ENCODE data around the gene TMEM140. TPM values are rescaled to one million over a fixed set of nuclear protein-coding genes. Genes with fewer than 3 reads are reported as not detected.
"Not testable (repeated sequence)": the region's sequence is repeated elsewhere in the genome, so short reads cannot be mapped to it uniquely, and the experiment has no call there.

TMEM140 gene
- polyA plus RNA-seq (2012; ENCODE audit: missing spikeins) = 16.2 TPM

DNA sequence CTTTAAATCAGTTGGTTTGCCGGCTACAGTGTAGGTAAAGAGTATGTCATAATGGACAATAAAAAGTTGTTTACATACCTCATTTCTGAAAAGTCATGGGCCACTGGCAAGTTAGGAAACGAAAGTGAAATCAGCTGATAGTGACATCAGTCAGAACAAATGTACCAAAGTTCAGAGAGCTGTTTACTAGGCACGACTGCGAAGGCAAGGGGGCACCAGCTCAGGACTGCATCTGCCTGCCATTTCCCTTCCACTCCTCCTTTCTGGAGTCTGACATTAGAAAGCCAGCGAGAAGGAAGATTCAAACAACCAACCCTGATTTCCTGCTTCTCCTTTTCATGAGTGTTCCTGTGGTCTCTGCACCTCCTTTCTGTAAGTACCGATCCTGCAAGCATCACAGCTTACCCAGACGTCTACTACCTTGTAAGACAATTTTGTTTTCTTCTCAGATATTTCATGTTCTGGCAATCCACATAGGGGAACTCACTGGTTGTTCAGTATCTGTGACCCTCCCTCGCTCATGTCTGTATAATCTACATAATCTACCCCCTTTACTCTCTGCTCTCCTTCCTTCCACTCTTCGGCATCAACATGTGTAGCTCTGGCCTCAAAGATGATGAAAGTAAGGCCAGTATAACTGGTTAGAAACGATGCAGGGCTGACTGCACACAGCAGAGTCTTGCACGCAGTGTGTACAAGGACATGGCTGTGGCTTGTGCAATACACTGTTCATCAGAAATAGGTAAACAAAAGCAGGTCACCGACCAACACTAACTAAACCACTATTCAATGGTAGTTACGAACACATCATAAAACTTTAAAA is at the start of gene TMEM140:
Gene TMEM140, plus strand, starts transcription at position 174 of the 823 bp plus-strand sequence. CDS start 16,370 bp downstream, outside the sequence.
- peak; percentile 39 for TF ChIP-seq POLR2A (IDR thresholded peaks at IDR 0.05; ENCODE audit: low read depth, low read length)
- peak; percentile 22; the same call in 1 of the 2 replicates for TF ChIP-seq POLR2AphosphoS5 (IDR thresholded peaks at IDR 0.05; ENCODE audit: low read depth, low read length)
- TF ChIP-seq TAF1 (IDR thresholded peaks at IDR 0.05; ENCODE audit: borderline replicate concordance, low read depth, low read length) = 0 out of 2 replicates have a peak, but pooled peaks have one; percentile 14
- FAIRE-seq (peak; percentile 91), DNase-seq (ENCODE audit: insufficient read length) (no peak)

DNA sequence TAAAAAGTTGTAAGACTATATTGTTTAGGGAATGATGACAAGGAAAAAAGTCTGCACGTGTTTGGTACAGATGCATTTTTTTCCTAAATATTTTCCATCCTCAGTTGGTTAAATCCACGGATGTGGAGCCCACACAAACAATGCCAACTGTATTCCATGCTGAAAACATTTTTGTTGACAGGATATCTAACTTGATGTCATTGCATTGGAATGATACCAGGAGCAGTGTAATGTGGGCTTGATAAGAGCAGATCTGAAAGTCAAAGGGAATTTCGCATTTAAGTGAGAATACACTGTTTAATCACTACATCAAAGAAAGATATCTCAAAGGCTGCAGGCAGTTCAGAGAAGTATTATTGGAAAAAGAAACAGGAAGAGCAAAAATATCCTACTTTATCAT is 49.5 kb upstream of the TMEM140 start:
- TF ChIP-seq POLR2A (IDR thresholded peaks at IDR 0.05; ENCODE audit: low read depth, low read length) = no peak
- TF ChIP-seq TAF1 (IDR thresholded peaks at IDR 0.05; ENCODE audit: borderline replicate concordance, low read depth, low read length) = no peak
- TF ChIP-seq POLR2AphosphoS5 (IDR thresholded peaks at IDR 0.05; ENCODE audit: low read depth, low read length) = no peak
- FAIRE-seq (no peak), DNase-seq (ENCODE audit: insufficient read length) (no peak)

DNA sequence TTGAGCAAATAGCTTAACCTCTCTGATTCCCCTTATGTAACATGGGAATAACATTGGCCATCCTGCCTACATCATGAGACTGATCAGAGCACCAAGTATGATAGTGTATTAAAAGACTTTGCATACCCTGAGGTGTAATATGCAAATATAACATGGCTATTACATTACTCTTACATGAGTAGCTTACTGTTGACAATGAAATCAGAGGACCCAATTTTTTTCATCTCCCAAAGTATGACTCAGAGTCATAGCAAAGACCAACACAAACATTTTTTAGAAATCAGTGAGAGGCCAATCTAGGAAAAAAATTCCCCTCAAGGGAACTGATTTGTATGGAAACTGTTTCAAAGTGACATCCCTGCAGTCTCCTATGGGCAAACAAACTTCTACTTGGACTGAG is 47.0 kb upstream of the TMEM140 start:
- TF ChIP-seq POLR2AphosphoS5 (IDR thresholded peaks at IDR 0.05; ENCODE audit: low read depth, low read length) (no peak), TAF1 (IDR thresholded peaks at IDR 0.05; ENCODE audit: borderline replicate concordance, low read depth, low read length) (no peak)
- no peak for DNase-seq (ENCODE audit: insufficient read length)
- no peak for FAIRE-seq

DNA sequence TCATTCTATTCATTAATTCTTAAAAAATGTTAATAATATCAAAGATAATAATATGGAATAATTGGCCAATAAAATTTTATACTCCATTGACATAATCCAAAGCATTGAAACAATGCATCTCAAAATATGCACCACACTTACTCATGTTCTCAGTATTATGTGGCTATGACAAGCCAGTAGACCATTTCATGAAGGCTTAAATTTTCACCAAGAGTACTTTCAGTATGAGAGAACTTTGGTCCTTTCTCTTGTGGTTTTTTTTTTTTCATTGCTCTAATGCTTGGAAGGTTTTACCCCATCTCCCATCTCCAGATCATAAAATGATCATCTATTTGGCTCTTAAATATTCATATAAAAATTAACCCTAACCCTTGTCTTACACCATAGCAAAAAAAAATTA is 45.5 kb upstream of the TMEM140 start:
- DNase-seq (ENCODE audit: insufficient read length) = no peak
- peak; percentile 84 for FAIRE-seq
- TF ChIP-seq TAF1 (IDR thresholded peaks at IDR 0.05; ENCODE audit: borderline replicate concordance, low read depth, low read length) = no peak
- TF ChIP-seq POLR2A (IDR thresholded peaks at IDR 0.05; ENCODE audit: low read depth, low read length) = no peak
- TF ChIP-seq POLR2AphosphoS5 (IDR thresholded peaks at IDR 0.05; ENCODE audit: low read depth, low read length) = no peak

DNA sequence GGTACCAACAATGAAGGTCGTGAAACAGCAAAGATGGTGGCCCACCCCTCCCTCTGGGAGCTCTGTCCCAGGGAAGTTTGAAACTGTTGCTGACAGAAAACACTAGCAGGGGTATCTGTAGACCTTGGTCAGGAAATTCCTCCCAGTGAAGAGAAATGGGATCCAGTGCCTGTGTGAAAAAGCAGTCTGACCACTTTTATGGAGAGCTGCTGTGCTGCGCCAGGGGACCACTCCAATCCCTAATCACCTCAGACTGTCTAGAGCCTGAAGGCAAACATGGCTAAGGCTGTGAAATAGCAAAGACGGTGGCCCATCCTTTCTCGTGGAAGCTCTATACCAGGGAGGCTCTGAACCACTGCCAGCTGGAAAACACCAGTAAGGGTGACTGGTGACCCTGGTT is 38.3 kb upstream of the TMEM140 start:
- TF ChIP-seq TAF1 (IDR thresholded peaks at IDR 0.05; ENCODE audit: borderline replicate concordance, low read depth, low read length) (no peak), POLR2A (IDR thresholded peaks at IDR 0.05; ENCODE audit: low read depth, low read length) (no peak), POLR2AphosphoS5 (IDR thresholded peaks at IDR 0.05; ENCODE audit: low read depth, low read length) (no peak)
- FAIRE-seq = no peak
- DNase-seq (ENCODE audit: insufficient read length) = no peak

DNA sequence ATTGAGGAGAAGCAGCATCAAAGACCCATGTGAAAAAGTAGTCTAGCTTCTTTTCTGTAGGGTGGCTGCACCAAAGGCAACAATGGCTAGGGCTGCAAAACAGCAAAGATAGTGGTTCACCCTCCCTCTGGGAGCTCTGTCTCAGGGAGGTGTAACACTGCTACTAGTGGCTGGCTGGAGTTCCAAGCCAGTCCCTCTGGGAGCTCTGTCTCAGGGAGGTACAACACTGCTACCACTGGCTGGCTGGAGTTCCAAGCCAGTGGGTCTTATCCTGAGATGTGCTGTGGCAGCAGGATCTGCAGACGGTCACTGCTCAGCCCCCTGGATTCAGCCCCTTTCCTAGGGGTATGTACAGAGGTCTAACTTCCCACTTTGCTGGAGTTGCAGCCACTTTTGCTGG is 37.9 kb upstream of the TMEM140 start:
- DNase-seq (ENCODE audit: insufficient read length) = no peak
- no peak for TF ChIP-seq POLR2AphosphoS5 (IDR thresholded peaks at IDR 0.05; ENCODE audit: low read depth, low read length)
- no peak for TF ChIP-seq POLR2A (IDR thresholded peaks at IDR 0.05; ENCODE audit: low read depth, low read length)
- no peak for TF ChIP-seq TAF1 (IDR thresholded peaks at IDR 0.05; ENCODE audit: borderline replicate concordance, low read depth, low read length)
- FAIRE-seq = no peak

DNA sequence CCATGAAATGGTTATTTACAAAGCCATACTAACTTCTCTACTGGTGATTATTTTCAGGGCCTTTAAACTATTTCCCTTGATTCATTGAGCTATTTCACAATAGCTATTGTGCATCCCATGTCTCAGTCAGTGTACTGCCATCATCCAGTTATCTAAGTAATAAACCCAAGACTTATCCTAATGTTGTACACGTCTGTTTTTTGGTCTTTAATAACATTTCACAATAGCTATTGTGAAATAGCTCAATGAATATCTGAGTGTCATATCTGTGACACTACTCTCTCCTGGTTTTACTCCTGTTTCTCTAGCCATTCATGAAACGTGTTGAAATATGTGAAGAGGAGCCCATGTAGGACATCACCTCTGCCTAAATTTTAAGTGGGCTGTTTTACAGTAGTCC is 36.5 kb upstream of the TMEM140 start:
- no peak for DNase-seq (ENCODE audit: insufficient read length)
- no peak for FAIRE-seq
- TF ChIP-seq TAF1 (IDR thresholded peaks at IDR 0.05; ENCODE audit: borderline replicate concordance, low read depth, low read length) (no peak), POLR2AphosphoS5 (IDR thresholded peaks at IDR 0.05; ENCODE audit: low read depth, low read length) (no peak), POLR2A (IDR thresholded peaks at IDR 0.05; ENCODE audit: low read depth, low read length) (no peak)

DNA sequence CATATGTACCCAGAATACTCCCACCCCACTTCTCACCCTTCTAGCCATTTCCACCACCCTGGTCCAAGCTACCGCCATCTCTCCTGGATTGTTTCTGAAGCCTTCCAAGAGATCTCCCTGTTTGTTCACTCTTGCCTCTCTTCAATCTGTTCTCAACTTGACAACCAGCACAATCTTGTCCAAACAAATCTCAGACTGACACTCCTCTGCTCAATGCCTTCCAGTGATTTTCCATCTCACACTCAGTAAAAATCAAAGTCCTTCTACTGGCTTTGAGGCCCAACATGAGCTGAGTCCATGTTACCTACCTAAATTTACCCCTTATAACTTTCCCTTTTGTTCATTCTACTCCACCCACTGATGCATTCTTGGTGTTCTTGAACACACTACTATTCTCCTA is 33.2 kb upstream of the TMEM140 start:
- DNase-seq (ENCODE audit: insufficient read length) = no peak
- TF ChIP-seq POLR2A (IDR thresholded peaks at IDR 0.05; ENCODE audit: low read depth, low read length) = no peak
- no peak for TF ChIP-seq TAF1 (IDR thresholded peaks at IDR 0.05; ENCODE audit: borderline replicate concordance, low read depth, low read length)
- TF ChIP-seq POLR2AphosphoS5 (IDR thresholded peaks at IDR 0.05; ENCODE audit: low read depth, low read length) = no peak
- FAIRE-seq = no peak

DNA sequence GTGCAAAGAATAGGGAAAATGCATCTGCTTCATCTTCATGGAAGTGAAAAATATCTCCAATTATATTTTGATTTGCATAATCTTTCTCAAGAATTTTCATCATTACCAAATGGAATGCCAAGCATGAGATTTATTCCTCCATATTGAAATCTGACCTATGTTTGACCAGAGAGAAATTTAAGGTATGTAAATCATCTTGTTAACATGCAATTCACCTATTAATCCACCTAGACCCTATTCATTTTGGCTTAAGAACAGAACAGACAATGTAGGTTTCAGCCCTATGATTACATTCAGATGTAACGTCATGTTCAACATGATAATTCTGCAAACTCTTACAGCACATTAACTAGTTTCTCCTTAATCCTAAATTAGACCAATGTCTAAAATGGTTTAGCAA is 30.8 kb upstream of the TMEM140 start:
- TF ChIP-seq POLR2AphosphoS5 (IDR thresholded peaks at IDR 0.05; ENCODE audit: low read depth, low read length) = no peak
- no peak for TF ChIP-seq TAF1 (IDR thresholded peaks at IDR 0.05; ENCODE audit: borderline replicate concordance, low read depth, low read length)
- TF ChIP-seq POLR2A (IDR thresholded peaks at IDR 0.05; ENCODE audit: low read depth, low read length) = no peak
- DNase-seq (ENCODE audit: insufficient read length) = no peak
- FAIRE-seq = no peak

DNA sequence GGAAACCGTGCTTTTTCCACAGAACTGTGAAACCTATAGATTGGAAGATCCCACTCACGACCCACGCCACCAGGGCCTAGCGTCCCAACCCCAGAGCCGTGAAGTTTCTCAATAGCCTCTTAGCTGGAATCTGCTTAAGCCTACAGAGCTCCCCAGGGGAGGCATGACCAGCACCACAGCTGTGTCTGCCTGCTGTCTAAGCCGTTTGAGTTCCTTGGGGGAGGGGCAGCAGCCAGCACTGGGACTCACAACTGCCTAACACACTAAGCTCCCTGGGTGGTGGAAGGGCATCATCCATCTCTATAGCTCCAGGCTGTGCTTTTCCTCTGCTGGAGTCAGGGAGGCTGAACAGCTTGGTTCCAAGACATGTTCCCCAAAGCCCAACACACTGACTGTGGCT is 26.0 kb upstream of the TMEM140 start:
- TF ChIP-seq POLR2A (IDR thresholded peaks at IDR 0.05; ENCODE audit: low read depth, low read length) (no peak), POLR2AphosphoS5 (IDR thresholded peaks at IDR 0.05; ENCODE audit: low read depth, low read length) (no peak), TAF1 (IDR thresholded peaks at IDR 0.05; ENCODE audit: borderline replicate concordance, low read depth, low read length) (no peak)
- DNase-seq (ENCODE audit: insufficient read length) = no peak
- FAIRE-seq = no peak

DNA sequence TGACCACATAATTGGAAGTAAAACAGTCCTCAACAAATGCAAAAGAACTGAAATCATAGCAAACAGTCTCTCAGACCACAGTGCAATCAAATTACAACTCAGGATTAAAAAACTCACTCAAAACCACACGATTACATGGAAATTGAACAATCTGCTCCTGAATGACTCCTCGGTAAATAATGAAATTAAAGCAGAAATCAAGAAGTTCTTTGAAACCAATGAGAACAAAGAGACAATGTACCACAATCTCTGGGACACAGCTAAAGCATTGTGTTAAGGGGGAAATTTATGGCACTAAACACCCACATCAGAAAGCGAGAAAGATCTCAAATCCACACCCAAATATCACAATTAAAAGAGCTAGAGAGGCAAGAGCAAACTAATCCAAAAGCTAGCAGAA is 23.2 kb upstream of the TMEM140 start:
- FAIRE-seq; DNase-seq (ENCODE audit: insufficient read length): not testable (repeated sequence)

DNA sequence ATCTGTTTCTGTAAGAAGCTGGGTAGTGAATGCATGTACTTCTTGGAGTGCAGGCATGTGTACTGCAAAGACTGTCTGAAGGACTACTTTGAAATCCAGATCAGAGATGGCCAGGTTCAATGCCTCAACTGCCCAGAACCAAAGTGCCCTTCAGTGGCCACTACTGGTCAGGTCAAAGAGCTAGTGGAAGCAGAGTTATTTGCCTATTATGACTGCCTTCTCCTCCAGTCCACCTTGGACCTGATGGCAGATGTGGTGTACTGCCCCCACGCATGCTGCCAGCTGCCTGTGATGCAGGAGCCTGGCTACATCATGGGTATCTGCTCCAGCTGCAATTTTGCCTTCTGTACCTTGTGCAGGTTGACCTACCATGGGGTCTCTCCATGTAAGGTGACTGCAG is 18.9 kb upstream of the TMEM140 start:
- FAIRE-seq = no peak
- TF ChIP-seq TAF1 (IDR thresholded peaks at IDR 0.05; ENCODE audit: borderline replicate concordance, low read depth, low read length) (no peak), POLR2A (IDR thresholded peaks at IDR 0.05; ENCODE audit: low read depth, low read length) (no peak), POLR2AphosphoS5 (IDR thresholded peaks at IDR 0.05; ENCODE audit: low read depth, low read length) (no peak)
- no peak for DNase-seq (ENCODE audit: insufficient read length)
